GM18951 (cell line): ENCODE data around the gene PTRH2.
"Not testable (repeated sequence)": the region's sequence is repeated elsewhere in the genome, so short reads cannot be mapped to it uniquely, and the experiment has no call there.

ENCODE experiments used
- POLR2A ChIP-seq: IDR thresholded peaks from 4 replicates; pipeline ENCODE4 v1.6.1; 2011; ENCODE audit warnings: mild to moderate bottlenecking; ENCODE audit not compliant: insufficient read length, insufficient read depth; ENCODE audit errors: extremely low read depth
- in situ Hi-C: fragments of 300-500 bp; cut with MboI; formaldehyde crosslinking; loops from one replicate; pipeline ENCODE4 v1.12.0; 2022; ENCODE audit warnings: low sequenced_read_pairs, mixed read lengths, inconsistent platforms; ENCODE audit not compliant: unreplicated experiment

The PTRH2 gene

GRCh38 chr17:59707149-59707970, at the start of gene PTRH2, which contains the start of gene VMP1:
Gene PTRH2 (minus strand): TSS chr17:59707430. CDS start chr17:59697978, 9,452 bp downstream.
Gene VMP1 (plus strand): TSS chr17:59707654. CDS start chr17:59731447, 23,793 bp downstream.
- in situ Hi-C loops = no loop called here
- peak; percentile 93 for TF ChIP-seq POLR2A

DNA sequence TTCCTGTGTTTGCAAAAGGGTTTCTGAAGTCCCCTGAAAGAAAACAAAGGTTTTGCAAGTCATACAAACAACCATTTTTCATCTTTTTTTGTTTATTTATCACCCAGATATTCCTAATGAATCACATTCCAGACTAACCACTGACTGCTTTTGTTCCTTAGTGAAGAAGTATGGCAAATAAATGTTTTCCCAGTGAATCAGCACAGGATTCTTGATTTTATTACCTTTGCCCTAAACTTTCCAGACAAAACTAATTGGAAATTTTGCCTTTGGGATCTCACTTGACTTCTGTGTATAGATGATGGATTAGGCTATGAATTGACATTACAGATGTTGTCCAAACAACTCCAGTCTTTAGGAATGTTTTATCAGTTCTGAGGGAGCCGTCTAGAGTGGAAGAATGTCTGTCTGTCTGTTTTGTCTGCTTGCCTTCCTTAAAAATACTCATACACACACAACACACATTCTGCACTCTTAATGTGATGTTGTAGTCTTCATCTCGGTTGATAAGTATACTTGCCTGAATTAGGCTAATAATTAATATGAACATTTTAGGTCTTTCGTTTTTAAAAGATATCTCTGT, 49.1 kb upstream of the PTRH2 start:
- TF ChIP-seq POLR2A = no peak
- in situ Hi-C loops = no loop called here

DNA sequence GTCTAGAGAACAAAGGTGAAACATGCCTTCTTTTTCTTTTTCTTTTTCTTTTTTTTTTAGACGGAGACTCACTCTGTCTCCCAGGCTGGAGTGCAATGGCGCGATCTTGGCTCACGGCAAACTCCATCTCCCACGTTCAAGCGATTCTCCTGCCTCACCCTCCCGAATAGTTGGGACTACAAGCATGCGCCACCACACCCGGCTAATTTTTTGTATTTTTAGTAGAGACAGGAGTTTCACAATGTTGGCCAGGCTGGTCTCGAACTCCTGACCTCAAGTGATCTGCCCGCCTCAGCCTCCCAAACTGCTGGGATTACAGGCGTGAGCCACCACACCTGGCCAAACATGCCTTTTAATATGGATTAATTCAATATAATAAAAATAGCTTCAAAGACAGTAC, 47.8 kb upstream of the PTRH2 start:
- in situ Hi-C loops = not testable (repeated sequence)

DNA sequence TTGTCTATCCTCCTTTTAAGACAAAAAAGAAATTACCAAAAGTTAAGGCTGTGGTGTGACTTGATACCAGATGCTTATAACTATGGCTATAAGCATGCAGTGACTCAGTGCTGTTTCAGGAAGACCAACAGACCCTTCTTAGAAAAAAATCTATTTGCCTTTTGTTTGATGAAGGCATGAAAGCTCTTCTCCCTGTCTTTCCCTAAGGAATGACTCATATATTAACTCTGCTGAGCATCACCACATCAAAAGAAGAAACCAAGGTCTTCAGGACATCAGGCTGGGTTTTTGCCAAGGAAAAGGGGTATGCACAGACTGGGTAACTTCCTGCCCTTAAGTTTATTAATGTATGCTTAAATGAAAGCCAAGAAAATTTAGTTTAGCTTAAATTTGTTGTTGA, 47.3 kb upstream of the PTRH2 start:
- no peak for TF ChIP-seq POLR2A
- in situ Hi-C loops = no loop called here

GRCh38 chr17:59753522-59754467, 46.6 kb upstream of the PTRH2 start:
- in situ Hi-C loops = no loop called here
- TF ChIP-seq POLR2A = no peak

DNA sequence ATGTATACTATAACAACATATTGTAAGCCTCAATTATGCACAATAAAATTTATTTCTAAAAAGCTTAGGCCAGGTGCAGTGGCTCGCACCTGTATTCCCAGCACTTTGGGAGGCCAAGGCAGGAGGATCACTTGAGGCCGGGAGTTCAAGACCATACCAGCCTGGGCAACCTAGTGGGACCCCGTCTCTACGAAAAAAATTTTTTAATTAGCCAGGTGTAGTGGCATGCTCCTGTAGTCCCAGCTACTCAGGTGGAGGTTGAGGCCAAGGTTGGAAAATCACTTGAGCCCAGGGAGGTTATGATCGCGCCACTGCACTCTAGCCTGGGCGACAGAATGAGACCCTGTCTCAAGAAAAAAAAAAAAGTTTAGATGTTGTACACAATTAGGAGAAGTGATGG, 45.7 kb upstream of the PTRH2 start:
- in situ Hi-C loops = no loop called here
- no peak for TF ChIP-seq POLR2A

DNA sequence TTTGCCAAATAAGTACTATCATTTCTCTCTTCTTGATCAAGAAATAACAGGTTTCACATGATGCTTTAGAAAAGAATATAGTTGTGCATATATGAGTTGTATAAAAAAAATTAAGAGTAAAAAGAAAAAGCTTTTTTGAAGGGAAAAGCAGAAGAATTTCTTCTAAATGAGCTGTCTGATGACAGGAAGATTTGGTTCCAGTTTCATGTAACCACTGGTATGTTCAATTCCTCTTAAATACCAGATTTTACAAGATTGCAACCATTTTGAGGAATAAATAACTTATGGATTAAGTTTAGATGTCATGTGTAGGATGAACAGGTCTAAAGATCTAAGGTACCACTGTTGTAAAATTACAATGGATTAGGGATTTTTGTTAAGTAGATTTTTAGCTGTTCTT, 45.2 kb upstream of the PTRH2 start:
- in situ Hi-C loops = no loop called here
- no peak for TF ChIP-seq POLR2A

- no peak for TF ChIP-seq POLR2A
- in situ Hi-C loops = no loop called here
Measured at GRCh38 chr17:59751955-59752413, 44.8 kb upstream of the PTRH2 start.

- in situ Hi-C loops = loop anchor here (25.0 kb wide), 1 partner anchor 314 kb away; no protein-coding TSS in a partner anchor
- TF ChIP-seq POLR2A = no peak
Measured at GRCh38 chr17:59748591-59748990, 41.4 kb upstream of the PTRH2 start.

- TF ChIP-seq POLR2A = no peak
- in situ Hi-C loops = loop anchor here (25.0 kb wide), 1 partner anchor 315 kb away; no protein-coding TSS in a partner anchor
Measured at GRCh38 chr17:59746849-59747445, 39.7 kb upstream of the PTRH2 start.

GRCh38 chr17:59745040-59745439, 37.8 kb upstream of the PTRH2 start:
- TF ChIP-seq POLR2A = no peak
- in situ Hi-C loops = loop anchor here (25.0 kb wide), 1 partner anchor 317 kb away; no protein-coding TSS in a partner anchor

DNA sequence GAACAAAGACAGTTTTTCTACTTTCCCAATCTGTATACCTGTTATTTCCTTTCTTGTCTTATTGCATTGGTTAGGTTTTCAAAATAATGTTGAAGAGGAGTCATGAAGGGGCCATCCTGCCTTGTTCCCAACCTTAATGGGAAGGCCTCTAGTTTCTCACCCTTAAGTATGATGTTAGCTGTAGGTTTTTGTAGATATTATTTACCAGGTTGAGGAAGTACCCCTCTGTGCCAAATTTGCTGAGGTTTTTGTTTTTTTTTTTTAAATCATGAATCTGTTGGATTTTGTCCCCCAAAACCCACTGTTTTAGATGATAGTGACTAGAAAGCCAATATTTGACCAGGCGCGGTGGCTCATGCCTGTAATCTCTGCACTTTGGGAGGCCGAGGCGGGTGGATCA, 36.6 kb upstream of the PTRH2 start:
- TF ChIP-seq POLR2A = no peak
- in situ Hi-C loops = loop anchor here (25.0 kb wide), 1 partner anchor 318 kb away; no protein-coding TSS in a partner anchor
